Measurements from ENCODE around the gene RGS1.

RGS1 gene

GRCh38 chr1:192535916-192536664, 39.5 kb upstream of the RGS1 start:
- TF ChIP-seq FOXM1 (IDR thresholded peaks at IDR 0.05; ENCODE audit: borderline replicate concordance, low read depth) (no peak), TAF1 (IDR thresholded peaks at IDR 0.05; ENCODE audit: low read depth) (no peak)
- TF ChIP-seq, protein P1, sequence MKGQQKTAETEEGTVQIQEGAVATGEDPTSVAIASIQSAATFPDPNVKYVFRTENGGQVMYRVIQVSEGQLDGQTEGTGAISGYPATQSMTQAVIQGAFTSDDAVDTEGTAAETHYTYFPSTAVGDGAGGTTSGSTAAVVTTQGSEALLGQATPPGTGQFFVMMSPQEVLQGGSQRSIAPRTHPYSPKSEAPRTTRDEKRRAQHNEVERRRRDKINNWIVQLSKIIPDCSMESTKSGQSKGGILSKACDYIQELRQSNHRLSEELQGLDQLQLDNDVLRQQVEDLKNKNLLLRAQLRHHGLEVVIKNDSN (IDR thresholded peaks at IDR 0.05), result no peak
- TF ChIP-seq, protein P2, sequence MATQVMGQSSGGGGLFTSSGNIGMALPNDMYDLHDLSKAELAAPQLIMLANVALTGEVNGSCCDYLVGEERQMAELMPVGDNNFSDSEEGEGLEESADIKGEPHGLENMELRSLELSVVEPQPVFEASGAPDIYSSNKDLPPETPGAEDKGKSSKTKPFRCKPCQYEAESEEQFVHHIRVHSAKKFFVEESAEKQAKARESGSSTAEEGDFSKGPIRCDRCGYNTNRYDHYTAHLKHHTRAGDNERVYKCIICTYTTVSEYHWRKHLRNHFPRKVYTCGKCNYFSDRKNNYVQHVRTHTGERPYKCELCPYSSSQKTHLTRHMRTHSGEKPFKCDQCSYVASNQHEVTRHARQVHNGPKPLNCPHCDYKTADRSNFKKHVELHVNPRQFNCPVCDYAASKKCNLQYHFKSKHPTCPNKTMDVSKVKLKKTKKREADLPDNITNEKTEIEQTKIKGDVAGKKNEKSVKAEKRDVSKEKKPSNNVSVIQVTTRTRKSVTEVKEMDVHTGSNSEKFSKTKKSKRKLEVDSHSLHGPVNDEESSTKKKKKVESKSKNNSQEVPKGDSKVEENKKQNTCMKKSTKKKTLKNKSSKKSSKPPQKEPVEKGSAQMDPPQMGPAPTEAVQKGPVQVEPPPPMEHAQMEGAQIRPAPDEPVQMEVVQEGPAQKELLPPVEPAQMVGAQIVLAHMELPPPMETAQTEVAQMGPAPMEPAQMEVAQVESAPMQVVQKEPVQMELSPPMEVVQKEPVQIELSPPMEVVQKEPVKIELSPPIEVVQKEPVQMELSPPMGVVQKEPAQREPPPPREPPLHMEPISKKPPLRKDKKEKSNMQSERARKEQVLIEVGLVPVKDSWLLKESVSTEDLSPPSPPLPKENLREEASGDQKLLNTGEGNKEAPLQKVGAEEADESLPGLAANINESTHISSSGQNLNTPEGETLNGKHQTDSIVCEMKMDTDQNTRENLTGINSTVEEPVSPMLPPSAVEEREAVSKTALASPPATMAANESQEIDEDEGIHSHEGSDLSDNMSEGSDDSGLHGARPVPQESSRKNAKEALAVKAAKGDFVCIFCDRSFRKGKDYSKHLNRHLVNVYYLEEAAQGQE (IDR thresholded peaks at IDR 0.05; ENCODE audit: low read depth), result no peak
- TF ChIP-seq, protein P3, sequence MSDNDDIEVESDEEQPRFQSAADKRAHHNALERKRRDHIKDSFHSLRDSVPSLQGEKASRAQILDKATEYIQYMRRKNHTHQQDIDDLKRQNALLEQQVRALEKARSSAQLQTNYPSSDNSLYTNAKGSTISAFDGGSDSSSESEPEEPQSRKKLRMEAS (IDR thresholded peaks at IDR 0.05), result no peak

GRCh38 chr1:192538407-192539296, 36.9 kb upstream of the RGS1 start:
- TF ChIP-seq NFIC (IDR thresholded peaks at IDR 0.05) (no peak), TCF12 (IDR thresholded peaks at IDR 0.05; ENCODE audit: low read depth) (no peak), ZBTB7A (IDR thresholded peaks at IDR 0.05; ENCODE audit: low read depth) (no peak), EGR1 (IDR thresholded peaks at IDR 0.05) (no peak), CREB1 (IDR thresholded peaks at IDR 0.05; ENCODE audit: low read depth) (no peak), RAD21 (IDR thresholded peaks at IDR 0.05; ENCODE audit: low read depth) (no peak), FOXM1 (IDR thresholded peaks at IDR 0.05; ENCODE audit: borderline replicate concordance, low read depth) (no peak), YY1 (IDR thresholded peaks at IDR 0.05; ENCODE audit: low read depth) (no peak), TAF1 (IDR thresholded peaks at IDR 0.05; ENCODE audit: low read depth) (no peak), EP300 (IDR thresholded peaks at IDR 0.05; ENCODE audit: borderline replicate concordance) (no peak), TEAD4 (IDR thresholded peaks at IDR 0.05) (no peak), CEBPB (IDR thresholded peaks at IDR 0.05) (no peak)
- TF ChIP-seq, protein P3 (IDR thresholded peaks at IDR 0.05), result no peak
- TF ChIP-seq, protein P1 (IDR thresholded peaks at IDR 0.05), result no peak
- TF ChIP-seq, protein P2 (IDR thresholded peaks at IDR 0.05; ENCODE audit: low read depth), result no peak

GRCh38 chr1:192539297-192540092, 36.1 kb upstream of the RGS1 start:
- no peak for TF ChIP-seq TEAD4 (IDR thresholded peaks at IDR 0.05)
- TF ChIP-seq, protein P2 (IDR thresholded peaks at IDR 0.05; ENCODE audit: low read depth), result no peak
- TF ChIP-seq TCF12 (IDR thresholded peaks at IDR 0.05; ENCODE audit: low read depth), result no peak
- no peak for TF ChIP-seq CEBPB (IDR thresholded peaks at IDR 0.05)
- no peak for TF ChIP-seq TAF1 (IDR thresholded peaks at IDR 0.05; ENCODE audit: low read depth)
- no peak for TF ChIP-seq NFIC (IDR thresholded peaks at IDR 0.05)
- TF ChIP-seq, protein P1 (IDR thresholded peaks at IDR 0.05), result no peak
- TF ChIP-seq, protein P3 (IDR thresholded peaks at IDR 0.05), result no peak
- no peak for TF ChIP-seq YY1 (IDR thresholded peaks at IDR 0.05; ENCODE audit: low read depth)
- no peak for TF ChIP-seq ZBTB7A (IDR thresholded peaks at IDR 0.05; ENCODE audit: low read depth)
